ENCODE data around the gene PRDM10.

The PRDM10 gene

GRCh38 chr11:129861702-129862522 is 140.7 kb downstream of the PRDM10 start:
- H3K79me2 ChIP-seq (ENCODE audit: low read length) = no peaks in the 10 kb centered on the region
- no peak overlapping the region for H3K27ac ChIP-seq (ENCODE audit: low read length)
- no peak overlapping the region for H3K4me3 ChIP-seq (ENCODE audit: low read length)
- H2AFZ ChIP-seq (ENCODE audit: low read depth, low read length) = no peak overlapping the region
- TF ChIP-seq CTCF (IDR thresholded peaks at IDR 0.05; ENCODE audit: low read depth, low read length) (no peak), EZH2phosphoT487 (IDR thresholded peaks at IDR 0.05; ENCODE audit: low read depth) (no peak)
- no peaks in the 10 kb centered on the region for H3K27me3 ChIP-seq (ENCODE audit: low read depth, low read length)
- H3K4me2 ChIP-seq (ENCODE audit: low read length) = no peak overlapping the region
- H3K9ac ChIP-seq (ENCODE audit: low read length) = no peak overlapping the region
- H3K36me3 ChIP-seq (replicated peaks; ENCODE audit: low read depth, low read length) = peaks cover 48% of the 10 kb centered on the region
- peaks cover under 1% of the 10 kb centered on the region for H3K4me1 ChIP-seq (ENCODE audit: low read length)
- 0 out of 2 replicates have a peak, but pooled peaks cover 3% of the 10 kb centered on the region for H4K20me1 ChIP-seq (ENCODE audit: insufficient read depth, low read length)
- no peaks in the 10 kb centered on the region for H3K9me3 ChIP-seq (ENCODE audit: insufficient read depth, low read length)

GRCh38 chr11:129856036-129856435 is 146.6 kb downstream of the PRDM10 start:
- TF ChIP-seq CTCF (IDR thresholded peaks at IDR 0.05; ENCODE audit: low read depth, low read length) (no peak), EZH2phosphoT487 (IDR thresholded peaks at IDR 0.05; ENCODE audit: low read depth) (no peak)
- Histone ChIP-seq H4K20me1 (ENCODE audit: insufficient read depth, low read length) (no peaks in the 10 kb centered on the region), H3K4me3 (ENCODE audit: low read length) (no peak overlapping the region), H3K4me2 (ENCODE audit: low read length) (no peak overlapping the region), H3K79me2 (ENCODE audit: low read length) (no peaks in the 10 kb centered on the region), H3K9me3 (ENCODE audit: insufficient read depth, low read length) (no peaks in the 10 kb centered on the region), H3K9ac (ENCODE audit: low read length) (no peak overlapping the region), H3K4me1 (ENCODE audit: low read length) (no peaks in the 10 kb centered on the region), H3K27ac (ENCODE audit: low read length) (no peak overlapping the region), H3K36me3 (replicated peaks; ENCODE audit: low read depth, low read length) (peaks cover 9% of the 10 kb centered on the region), H2AFZ (ENCODE audit: low read depth, low read length) (no peak overlapping the region), H3K27me3 (ENCODE audit: low read depth, low read length) (no peaks in the 10 kb centered on the region)

- no peaks in the 10 kb centered on the region for H3K4me1 ChIP-seq (ENCODE audit: low read length)
These were observed 147.5 kb downstream of the PRDM10 start for GRCh38 chr11:129855086-129855485.

More at GRCh38 chr11:129855086-129855485, 147.5 kb downstream of the PRDM10 start:
- no peak overlapping the region for H3K9ac ChIP-seq (ENCODE audit: low read length)
- no peaks in the 10 kb centered on the region for H3K27me3 ChIP-seq (ENCODE audit: low read depth, low read length)
- no peak overlapping the region for H3K4me3 ChIP-seq (ENCODE audit: low read length)
- H2AFZ ChIP-seq (ENCODE audit: low read depth, low read length) = no peak overlapping the region
- H3K79me2 ChIP-seq (ENCODE audit: low read length) = no peaks in the 10 kb centered on the region
- H3K4me2 ChIP-seq (ENCODE audit: low read length) = no peak overlapping the region
- no peak for TF ChIP-seq EZH2phosphoT487 (IDR thresholded peaks at IDR 0.05; ENCODE audit: low read depth)
- no peak for TF ChIP-seq CTCF (IDR thresholded peaks at IDR 0.05; ENCODE audit: low read depth, low read length)
- no peaks in the 10 kb centered on the region for H4K20me1 ChIP-seq (ENCODE audit: insufficient read depth, low read length)
- no peak overlapping the region for H3K27ac ChIP-seq (ENCODE audit: low read length)
- peaks cover 3% of the 10 kb centered on the region for H3K36me3 ChIP-seq (replicated peaks; ENCODE audit: low read depth, low read length)
- H3K9me3 ChIP-seq (ENCODE audit: insufficient read depth, low read length) = no peaks in the 10 kb centered on the region
